Neural cell (in vitro differentiated cells): ENCODE measurements around the gene UBE2N.

ENCODE experiments used
- CTCF ChIP-seq: fragments of 450-650 bp; IDR thresholded peaks from 2 replicates; pipeline ENCODE4 v1.5.1; 2014; ENCODE audit warnings: antibody characterized with exemption, mild to moderate bottlenecking, moderate library complexity; ENCODE audit not compliant: poor library complexity, severe bottlenecking
- EP300 ChIP-seq: fragments of 450-650 bp; conservative IDR thresholded peaks from 2 replicates; pipeline ENCODE4 v1.6.1; 2014; ENCODE audit warnings: antibody characterized with exemption, mild to moderate bottlenecking, moderate library complexity; ENCODE audit not compliant: poor library complexity, severe bottlenecking
- EZH2 ChIP-seq: fragments of 200-600, 300-800 bp; shearing (Covaris generic), sonication (generic); IDR thresholded peaks from 2 replicates; pipeline ENCODE4 v1.6.1; 2014; ENCODE audit warnings: antibody characterized with exemption, low read length, borderline replicate concordance, mild to moderate bottlenecking; ENCODE audit not compliant: insufficient read depth, poor library complexity, severe bottlenecking
- MXI1 ChIP-seq: fragments of 450-650 bp; conservative IDR thresholded peaks from 2 replicates; pipeline ENCODE4 v1.6.1; 2014; ENCODE audit warnings: antibody characterized with exemption, mild to moderate bottlenecking; ENCODE audit not compliant: poor library complexity, severe bottlenecking
- POLR2AphosphoS5 ChIP-seq: IDR thresholded peaks from 2 replicates; pipeline ENCODE4 v1.6.1; 2012
- RAD21 ChIP-seq: fragments of 450-650 bp; conservative IDR thresholded peaks from 2 replicates; pipeline ENCODE4 v1.6.1; 2014; ENCODE audit warnings: antibody characterized with exemption, mild to moderate bottlenecking, moderate library complexity
- REST ChIP-seq: IDR thresholded peaks from 2 replicates; pipeline ENCODE4 v1.6.1; 2012; ENCODE audit warnings: borderline replicate concordance
- SMC3 ChIP-seq: fragments of 450-650 bp; conservative IDR thresholded peaks from 2 replicates; pipeline ENCODE4 v1.6.1; 2014; ENCODE audit warnings: antibody characterized with exemption, mild to moderate bottlenecking, moderate library complexity; ENCODE audit not compliant: poor library complexity
- TAF1 ChIP-seq: IDR thresholded peaks from 2 replicates; pipeline ENCODE4 v1.6.1; 2012; ENCODE audit warnings: low read depth

- TF ChIP-seq EP300 (no peak), CTCF (no peak), POLR2AphosphoS5 (no peak), MXI1 (no peak), EZH2 (no peak), REST (no peak), TAF1 (no peak), RAD21 (no peak), SMC3 (no peak)
Measured at GRCh38 chr12:93403988-93404803, 37.6 kb downstream of the UBE2N start.
